IMR-90 (cell line): ENCODE results near the gene CFH. TPM values are rescaled to one million over a fixed set of nuclear protein-coding genes. Genes with fewer than 3 reads are reported as not detected.

Source experiments
- ATAC-seq: fragments of 200-7000 bp; cut with Tn5 transposase; 2 replicates; pipeline ENCODE4 v1.9.1; 2020; ENCODE audit warnings: low read depth, mild to moderate bottlenecking, moderate library complexity
- BruUV-seq: library from RNA; stranded (reverse); fragments of 400-500 nt; replicated peaks from 2 replicates; lab custom pipeline; 2021; lab: Mats Ljungman, UMichigan
- CTCF ChIA-PET: fragments of 300-600 bp; formaldehyde crosslinking; extraction: SDS; loops from one replicate; lab custom pipeline; 2021; ENCODE audit warnings: antibody characterized with exemption; lab: Yijun Ruan, JAX
- POLR2A ChIA-PET: fragments of 300-600 bp; sonication (Branson Sonifier 250); formaldehyde crosslinking; loops from one replicate; lab custom pipeline; 2022; ENCODE audit warnings: antibody characterized with exemption; ENCODE audit not compliant: unreplicated experiment; lab: Charles Lee
- DNase-seq: peaks from one replicate; pipeline ENCODE4 v3.0.0; 2013
- H2AFZ ChIP-seq: replicated peaks from 2 replicates; pipeline ENCODE3; 2013; ENCODE audit warnings: low read length, mild to moderate bottlenecking; ENCODE audit not compliant: poor library complexity
- H2AK5ac ChIP-seq: 2 replicates; pipeline ENCODE4 v1.6.1; 2013; ENCODE audit warnings: low read depth, low read length, inconsistent platforms
- H2AK9ac ChIP-seq: replicated peaks from 2 replicates; pipeline ENCODE3; 2013; ENCODE audit warnings: mild to moderate bottlenecking, low read depth, low read length, moderate library complexity; ENCODE audit not compliant: poor library complexity
- H2BK120ac ChIP-seq: 2 replicates; pipeline ENCODE4 v1.6.1; 2013; ENCODE audit warnings: low read depth, low read length, inconsistent platforms
- H2BK15ac ChIP-seq: 3 replicates; pipeline ENCODE4 v1.6.1; 2013; ENCODE audit warnings: low read depth, low read length, inconsistent platforms
- H2BK20ac ChIP-seq: 2 replicates; pipeline ENCODE4 v1.6.1; 2013; ENCODE audit warnings: low read depth, mild to moderate bottlenecking, inconsistent platforms, low read length, moderate library complexity
- H2BK5ac ChIP-seq: 2 replicates; pipeline ENCODE4 v1.6.1; 2013; ENCODE audit warnings: mild to moderate bottlenecking, low read depth, low read length, inconsistent platforms; ENCODE audit not compliant: poor library complexity, severe bottlenecking
- H3K14ac ChIP-seq: replicated peaks from 2 replicates; pipeline ENCODE4 v1.6.1; 2013; ENCODE audit warnings: low read depth, low read length, inconsistent platforms
- H3K18ac ChIP-seq: 2 replicates; pipeline ENCODE4 v1.6.1; 2013; ENCODE audit warnings: low read depth, low read length, control low read depth
- H3K23ac ChIP-seq: 2 replicates; pipeline ENCODE4 v1.6.1; 2013; ENCODE audit warnings: low read depth, low read length, inconsistent platforms
- H3K27ac ChIP-seq: 2 replicates; pipeline ENCODE4 v1.5.1; 2013; ENCODE audit warnings: mild to moderate bottlenecking, control low read depth, low read length; ENCODE audit not compliant: insufficient read depth
- H3K27me3 ChIP-seq: 2 replicates; pipeline ENCODE4 v1.6.1; 2013; ENCODE audit warnings: low read length; ENCODE audit not compliant: control insufficient read depth, insufficient read depth
- H3K36me3 ChIP-seq: 2 replicates; pipeline ENCODE4 v1.6.1; 2013; ENCODE audit warnings: low read length, mixed read lengths; ENCODE audit not compliant: control insufficient read depth, insufficient read depth
- H3K4ac ChIP-seq: 2 replicates; pipeline ENCODE4 v1.6.1; 2013; ENCODE audit warnings: low read depth, low read length, inconsistent platforms
- H3K4me1 ChIP-seq: 2 replicates; pipeline ENCODE4 v1.6.1; 2013; ENCODE audit warnings: low read length, mixed read lengths; ENCODE audit not compliant: control insufficient read depth, insufficient read depth
- H3K4me2 ChIP-seq: 2 replicates; pipeline ENCODE4 v1.6.1; 2013; ENCODE audit warnings: low read depth, mild to moderate bottlenecking, control low read depth, low read length, moderate library complexity
- H3K4me3 ChIP-seq: 2 replicates; pipeline ENCODE4 v1.5.1; 2013; ENCODE audit warnings: low read depth, mild to moderate bottlenecking, control low read depth, low read length, moderate library complexity; ENCODE audit not compliant: insufficient read depth
- H3K56ac ChIP-seq: 2 replicates; pipeline ENCODE4 v1.6.1; 2013; ENCODE audit warnings: low read length, inconsistent platforms; ENCODE audit not compliant: insufficient read depth; ENCODE audit errors: extremely low read depth
- H3K79me1 ChIP-seq, 2 experiments: 2 replicates each; pipeline ENCODE4 v1.6.1; 2013; ENCODE audit warnings: low read length in 2 of 2, inconsistent platforms in 1 of 2, low read depth in 1 of 2
- H3K9ac ChIP-seq: 2 replicates; pipeline ENCODE4 v1.6.1; 2013; ENCODE audit warnings: low read depth, low read length, control low read depth
- H3K9me1 ChIP-seq: 2 replicates; pipeline ENCODE4 v1.6.1; 2013; ENCODE audit warnings: low read length, inconsistent platforms; ENCODE audit not compliant: insufficient read depth
- H3K9me3 ChIP-seq: 2 replicates; pipeline ENCODE4 v1.6.1; 2013; ENCODE audit warnings: low read length; ENCODE audit not compliant: control insufficient read depth, insufficient read depth
- H4K20me1 ChIP-seq: 2 replicates; pipeline ENCODE4 v1.6.1; 2013; ENCODE audit warnings: low read length, inconsistent platforms; ENCODE audit not compliant: insufficient read depth
- H4K5ac ChIP-seq: 2 replicates; pipeline ENCODE4 v1.6.1; 2013; ENCODE audit warnings: mild to moderate bottlenecking, low read depth, low read length, control low read depth
- H4K8ac ChIP-seq, 2 experiments: 2 replicates each; pipeline ENCODE4 v1.6.1; 2013; ENCODE audit warnings: low read depth in 2 of 2, low read length in 2 of 2, control low read depth in 1 of 2, inconsistent platforms in 1 of 2
- H4K91ac ChIP-seq: 2 replicates; pipeline ENCODE4 v1.6.1; 2013; ENCODE audit warnings: low read depth, low read length, inconsistent platforms; ENCODE audit not compliant: insufficient read depth
- CTCF ChIP-seq: conservative IDR thresholded peaks from 2 replicates; pipeline ENCODE4 v1.5.1; 2012; ENCODE audit warnings: mild to moderate bottlenecking, low read depth, low read length, improper control_type of control experiment
- FOS ChIP-seq: fragments of 150-350 bp; IDR thresholded peaks from 2 replicates; pipeline ENCODE4 v1.6.1; 2016; ENCODE audit warnings: low read depth, low read length
- MXI1 ChIP-seq: IDR thresholded peaks from 2 replicates; pipeline ENCODE4 v1.6.1; 2012; ENCODE audit warnings: low read depth, mild to moderate bottlenecking, low read length, moderate library complexity, borderline replicate concordance
- POLR2A ChIP-seq: IDR thresholded peaks from 2 replicates; pipeline ENCODE4 v1.6.1; 2012; ENCODE audit warnings: mild to moderate bottlenecking, low read depth, low read length
- RAD21 ChIP-seq: IDR thresholded peaks from 2 replicates; pipeline ENCODE4 v1.6.1; 2012; ENCODE audit warnings: low read length, improper control_type of control experiment
- RFX5 ChIP-seq: IDR thresholded peaks from 2 replicates; pipeline ENCODE4 v1.8.0; 2012; ENCODE audit warnings: low read depth, mild to moderate bottlenecking, low read length, moderate library complexity
- USF2 ChIP-seq: fragments of 150-350 bp; IDR thresholded peaks from 2 replicates; pipeline ENCODE4 v1.6.1; 2017; ENCODE audit warnings: mild to moderate bottlenecking, antibody characterized with exemption, low read length, low read depth
- WGBS, 2 experiments: methylation state at CpG; one replicate each; pipeline versions ENCODE4 v1.1.5 to v1.1.7; 2013; ENCODE audit warnings: missing lambda C conversion rate in 2 of 2; ENCODE audit not compliant: insufficient read length in 1 of 2; ENCODE audit errors: extremely low coverage in 2 of 2; 5-methylcytosine and 5-hydroxymethylcytosine counted together
- dilution Hi-C: fragments of 300-500 bp; cut with HindIII; formaldehyde crosslinking; loops from one replicate; pipeline ENCODE4 v1.14.3; 2018; ENCODE audit warnings: low sequenced_read_pairs; ENCODE audit not compliant: unreplicated experiment
- in situ Hi-C: fragments of 300-500 bp; cut with MboI; formaldehyde crosslinking; loops from 3 replicates; pipeline ENCODE4 v1.14.3; 2019; ENCODE audit warnings: low sequenced_read_pairs, inconsistent platforms, mixed read lengths
- intact Hi-C: fragments of 100-400 bp; cut with micrococcal nuclease; formaldehyde crosslinking; loops from 2 replicates; pipeline ENCODE4 v1.10.0; 2022
- polyA plus RNA-seq, 3 experiments: library from polyadenylated mRNA; depleted of rRNA; stranded (reverse); fragments of >200 nt; gene quantifications; 2 replicates each; pipeline ENCODE4 v1.2.3, GENCODE V29; 2012; ENCODE audit warnings: low replicate concordance in 1 of 3
- total RNA-seq: library from RNA; depleted of rRNA; stranded (reverse); fragments of >200 nt; gene quantifications from 2 replicates; pipeline ENCODE4 v1.2.3, GENCODE V29; 2012

CFH gene
- total and polyA plus RNA-seq, 2 of the 4 experiments (the other 2 are of a cell fraction): 6.3 to 12.1 TPM

GRCh38 chr1:196690582-196690981, 38.7 kb downstream of the CFH start:
- H3K18ac ChIP-seq: no peak overlapping the region
- no peak overlapping the region for H3K4ac ChIP-seq
- no peak overlapping the region for H2BK15ac ChIP-seq
- H3K9me3 ChIP-seq: no peaks in the 10 kb centered on the region
- CTCF ChIA-PET: no interaction called here
- no peak overlapping the region for H4K8ac ChIP-seq
- no peaks in the 10 kb centered on the region for H3K79me1 ChIP-seq
- POLR2A ChIA-PET: no interaction called here
- H3K56ac ChIP-seq: no peak overlapping the region
- in situ Hi-C loops (no loop called here), intact Hi-C loops (no loop called here), dilution Hi-C loops (no loop called here)
- H2BK20ac ChIP-seq: no peak overlapping the region
- no CpG with 5 or more reads among the region's 5 CpGs for WGBS, 2 experiments
- ATAC-seq (no peak), DNase-seq (no peak)
- no TSS peak for BruUV-seq
- no peaks in the 10 kb centered on the region for H3K27me3 ChIP-seq
- no peak overlapping the region for H2AK9ac ChIP-seq
- TF ChIP-seq RFX5 (no peak), FOS (no peak), MXI1 (no peak), USF2 (no peak), CTCF (no peak), POLR2A (no peak), RAD21 (no peak)
- no peak overlapping the region for H2BK5ac ChIP-seq
- H3K4me2 ChIP-seq: no peak overlapping the region
- H4K20me1 ChIP-seq: no peaks in the 10 kb centered on the region
- no peak overlapping the region for H3K4me3 ChIP-seq
- no peak overlapping the region for H3K14ac ChIP-seq
- H4K91ac ChIP-seq: no peak overlapping the region
- no peak overlapping the region for H3K23ac ChIP-seq
- H2BK120ac ChIP-seq: no peak overlapping the region
- H2AK5ac ChIP-seq: no peak overlapping the region
- no peak overlapping the region for H3K9ac ChIP-seq
- no peak overlapping the region for H4K5ac ChIP-seq
- H3K9me1 ChIP-seq: no peaks in the 10 kb centered on the region
- H3K4me1 ChIP-seq: no peaks in the 10 kb centered on the region
- no peak overlapping the region for H2AFZ ChIP-seq
- H3K27ac ChIP-seq: no peak overlapping the region
- no peaks in the 10 kb centered on the region for H3K36me3 ChIP-seq
